Astrocyte of the spinal cord (primary cell): Measurements from ENCODE around the gene PCDH1.

Source experiments
- DNase-seq: peaks from one replicate; pipeline ENCODE4 v3.0.0; 2011; ENCODE audit warnings: low read depth, low spot score
- H3K4me3 ChIP-seq: 2 replicates; pipeline ENCODE4 v1.5.1; 2011; ENCODE audit warnings: low read depth, mild to moderate bottlenecking, low read length, moderate library complexity
- CTCF ChIP-seq: IDR thresholded peaks from 2 replicates; pipeline ENCODE4 v1.5.1; 2012; ENCODE audit warnings: low read depth, mild to moderate bottlenecking, low read length, inconsistent platforms
- in situ Hi-C: cut with HindIII; loops from 2 replicates; pipeline ENCODE4 v1.10.0; 2017; ENCODE audit warnings: low sequenced_read_pairs

The PCDH1 gene

GRCh38 chr5:141850244-141850768 is 27.9 kb downstream of the PCDH1 start:
- DNase-seq, result no peak
- peak overlapping the region; percentile 60 for H3K4me3 ChIP-seq
- TF ChIP-seq CTCF, result no peak
- in situ Hi-C loops, result no loop called here

GRCh38 chr5:141849415-141850243 is 28.6 kb downstream of the PCDH1 start:
- peak; percentile 62 for DNase-seq
- no peak for TF ChIP-seq CTCF
- H3K4me3 ChIP-seq, result peak overlapping the region; percentile 60
- in situ Hi-C loops, result no loop called here

GRCh38 chr5:141848744-141849414 is 29.3 kb downstream of the PCDH1 start:
- in situ Hi-C loops, result no loop called here
- peak; percentile 37 for DNase-seq
- no peak for TF ChIP-seq CTCF
- H3K4me3 ChIP-seq, result peak overlapping the region; percentile 60

GRCh38 chr5:141846031-141846430 is 32.2 kb downstream of the PCDH1 start:
- no peak for TF ChIP-seq CTCF
- in situ Hi-C loops, result no loop called here
- no peak overlapping the region for H3K4me3 ChIP-seq
- DNase-seq, result peak; percentile 33

- in situ Hi-C loops, result no loop called here
- DNase-seq, result no peak
- no peak for TF ChIP-seq CTCF
- H3K4me3 ChIP-seq, result no peak overlapping the region
Measured at GRCh38 chr5:141845371-141845851, 32.8 kb downstream of the PCDH1 start.

- H3K4me3 ChIP-seq, result no peak overlapping the region
- TF ChIP-seq CTCF, result no peak
- in situ Hi-C loops, result no loop called here
- DNase-seq, result no peak
Measured at GRCh38 chr5:141844414-141845097, 33.7 kb downstream of the PCDH1 start.
